GM19467 (cell line): ENCODE data around the gene THY1.
"Not testable (repeated sequence)": the region's sequence is repeated elsewhere in the genome, so short reads cannot be mapped to it uniquely, and the experiment has no call there.

ENCODE experiments used
- ATAC-seq: cut with Tn5 transposase; IDR thresholded peaks from one replicate; pipeline ENCODE4 v1.9.1; 2021; ENCODE audit warnings: mild to moderate bottlenecking, moderate library complexity; ENCODE audit not compliant: unreplicated experiment

THY1 gene

GRCh38 chr11:119422809-119423508 lies at the start of gene THY1:
Gene THY1, minus strand, starts transcription at chr11:119423172. Its CDS starts 2,267 bp downstream, at chr11:119420905.
- ATAC-seq, result no peak

- ATAC-seq, result no peak
Measured at GRCh38 chr11:119472186-119472855, 49.3 kb upstream of the THY1 start.

GRCh38 chr11:119471329-119471728 lies 48.4 kb upstream of the THY1 start:
- ATAC-seq, result no peak

- ATAC-seq, result no peak
Measured at GRCh38 chr11:119470317-119471291, 47.6 kb upstream of the THY1 start.

GRCh38 chr11:119469506-119469905 lies 46.5 kb upstream of the THY1 start:
- ATAC-seq, result no peak

GRCh38 chr11:119468511-119468910 lies 45.5 kb upstream of the THY1 start:
- ATAC-seq, result no peak

- no peak for ATAC-seq
Measured at GRCh38 chr11:119461229-119461963, 38.4 kb upstream of the THY1 start.

GRCh38 chr11:119460582-119460981 lies 37.6 kb upstream of the THY1 start:
- no peak for ATAC-seq

- ATAC-seq, result no peak
Measured at GRCh38 chr11:119460097-119460496, 37.1 kb upstream of the THY1 start.

GRCh38 chr11:119459293-119459976 lies 36.5 kb upstream of the THY1 start:
- no peak for ATAC-seq

- not testable (repeated sequence) for ATAC-seq
Measured at GRCh38 chr11:119455708-119456107, 32.7 kb upstream of the THY1 start.

GRCh38 chr11:119455241-119455640 lies 32.3 kb upstream of the THY1 start:
- not testable (repeated sequence) for ATAC-seq

- no peak for ATAC-seq
Measured at GRCh38 chr11:119453881-119454280, 30.9 kb upstream of the THY1 start.

- no peak for ATAC-seq
Measured at GRCh38 chr11:119450590-119451326, 27.8 kb upstream of the THY1 start.

GRCh38 chr11:119449498-119449897 lies 26.5 kb upstream of the THY1 start:
- no peak for ATAC-seq

- ATAC-seq, result no peak
Measured at GRCh38 chr11:119448380-119448779, 25.4 kb upstream of the THY1 start.

GRCh38 chr11:119447664-119448242 lies 24.8 kb upstream of the THY1 start:
- ATAC-seq, result no peak

- ATAC-seq, result no peak
Measured at GRCh38 chr11:119446871-119447663, 24.1 kb upstream of the THY1 start.
